HuH-7.5 (cell line): ENCODE results near the gene CPT1C.

Experiments
- DNase-seq: peaks from one replicate; pipeline ENCODE4 v3.0.0; 2011; ENCODE audit warnings: low spot score

CPT1C gene

GRCh38 chr19:49758292-49758691 is 67.4 kb downstream of the CPT1C start:
- DNase-seq = no peak

DNA sequence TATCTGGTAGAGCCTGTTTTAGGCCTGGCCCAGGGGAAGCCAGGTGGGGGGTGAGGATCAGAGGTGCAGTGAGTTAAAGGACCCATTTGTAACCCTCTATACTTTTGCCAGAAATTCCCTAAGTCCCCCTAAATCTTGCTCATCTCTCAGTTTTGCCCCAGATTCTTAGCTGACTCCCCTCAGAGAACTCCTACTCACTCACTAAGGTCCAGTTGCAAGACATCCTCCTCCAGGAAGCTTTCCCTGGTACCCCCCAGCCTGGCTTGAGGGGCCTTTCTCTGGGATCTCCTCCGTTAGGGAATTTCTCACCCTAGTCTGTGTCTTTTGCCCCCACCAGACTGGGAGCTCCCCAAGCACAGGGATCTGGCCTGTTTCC is 70.3 kb downstream of the CPT1C start:
- DNase-seq = no peak

GRCh38 chr19:49761625-49762311 is 70.9 kb downstream of the CPT1C start:
- DNase-seq = no peak

DNA sequence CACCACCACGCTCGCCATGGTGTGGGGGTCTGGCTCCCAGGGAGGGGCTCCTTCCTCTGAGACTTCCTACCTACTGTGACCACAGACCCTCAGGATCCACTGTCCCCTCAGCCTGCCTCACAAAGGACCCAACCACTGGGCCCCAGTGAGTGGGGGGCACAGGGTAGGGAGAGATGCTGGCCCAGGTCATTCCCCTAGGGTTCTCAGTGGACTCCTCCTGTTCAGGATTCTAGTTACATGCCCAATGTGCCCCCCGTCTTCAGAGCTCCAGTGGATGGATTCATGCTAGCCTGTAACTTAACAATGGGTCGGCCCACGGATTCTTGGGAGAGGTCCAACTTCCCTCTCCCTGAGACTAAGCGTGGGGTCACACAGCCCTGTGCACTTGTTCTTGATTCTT is 72.3 kb downstream of the CPT1C start, which contains the start of gene TSKS:
Gene TSKS (minus strand): TSS at position 77 of the 400 bp plus-strand sequence. CDS start 59 bp downstream, at position 18.
- DNase-seq = no peak
